ENCODE measurements around the gene GPR87. TPM values are rescaled to one million over a fixed set of nuclear protein-coding genes. Genes with fewer than 3 reads are reported as not detected.

Gene GPR87
- total RNA-seq, 1 donor from 2014 or later = 5.5 TPM

DNA sequence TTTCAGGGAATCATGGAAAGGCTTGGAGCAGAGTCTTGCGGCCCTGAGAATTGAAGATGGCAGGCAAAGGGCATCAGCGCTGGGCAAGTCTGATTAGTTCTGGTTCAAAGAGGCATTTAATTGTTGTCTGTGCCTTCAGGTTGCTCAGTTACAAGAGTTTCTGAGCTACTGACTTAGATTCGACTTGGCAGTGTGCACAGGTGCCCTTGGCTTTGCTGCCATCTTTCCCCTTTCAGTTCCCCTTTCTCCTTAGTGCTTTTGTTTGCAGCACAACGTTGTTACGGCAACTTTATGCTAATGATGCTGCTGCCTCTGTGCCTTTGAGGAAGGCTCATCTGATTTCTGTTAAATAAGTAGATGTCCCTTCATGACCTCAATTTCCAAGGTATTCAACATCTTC lies 50.8 kb downstream of the GPR87 start:
- Mint-ChIP-seq H3K27me3 (peaks cover 11% of the 10 kb centered on the region), H3K9me3 (no peaks in the 10 kb centered on the region), H3K4me1 (ENCODE audit: unreplicated experiment) (peaks cover 5% of the 10 kb centered on the region), H3K4me3 (no peak overlapping the region), H3K27ac (no peak overlapping the region), H3K36me3 (no peaks in the 10 kb centered on the region)
- TF ChIP-seq, protein P1, sequence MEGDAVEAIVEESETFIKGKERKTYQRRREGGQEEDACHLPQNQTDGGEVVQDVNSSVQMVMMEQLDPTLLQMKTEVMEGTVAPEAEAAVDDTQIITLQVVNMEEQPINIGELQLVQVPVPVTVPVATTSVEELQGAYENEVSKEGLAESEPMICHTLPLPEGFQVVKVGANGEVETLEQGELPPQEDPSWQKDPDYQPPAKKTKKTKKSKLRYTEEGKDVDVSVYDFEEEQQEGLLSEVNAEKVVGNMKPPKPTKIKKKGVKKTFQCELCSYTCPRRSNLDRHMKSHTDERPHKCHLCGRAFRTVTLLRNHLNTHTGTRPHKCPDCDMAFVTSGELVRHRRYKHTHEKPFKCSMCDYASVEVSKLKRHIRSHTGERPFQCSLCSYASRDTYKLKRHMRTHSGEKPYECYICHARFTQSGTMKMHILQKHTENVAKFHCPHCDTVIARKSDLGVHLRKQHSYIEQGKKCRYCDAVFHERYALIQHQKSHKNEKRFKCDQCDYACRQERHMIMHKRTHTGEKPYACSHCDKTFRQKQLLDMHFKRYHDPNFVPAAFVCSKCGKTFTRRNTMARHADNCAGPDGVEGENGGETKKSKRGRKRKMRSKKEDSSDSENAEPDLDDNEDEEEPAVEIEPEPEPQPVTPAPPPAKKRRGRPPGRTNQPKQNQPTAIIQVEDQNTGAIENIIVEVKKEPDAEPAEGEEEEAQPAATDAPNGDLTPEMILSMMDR (conservative IDR thresholded peaks at IDR 0.05) = no peak
- no peak for DNase-seq (ENCODE audit: extremely low spot score, unreplicated experiment)

DNA sequence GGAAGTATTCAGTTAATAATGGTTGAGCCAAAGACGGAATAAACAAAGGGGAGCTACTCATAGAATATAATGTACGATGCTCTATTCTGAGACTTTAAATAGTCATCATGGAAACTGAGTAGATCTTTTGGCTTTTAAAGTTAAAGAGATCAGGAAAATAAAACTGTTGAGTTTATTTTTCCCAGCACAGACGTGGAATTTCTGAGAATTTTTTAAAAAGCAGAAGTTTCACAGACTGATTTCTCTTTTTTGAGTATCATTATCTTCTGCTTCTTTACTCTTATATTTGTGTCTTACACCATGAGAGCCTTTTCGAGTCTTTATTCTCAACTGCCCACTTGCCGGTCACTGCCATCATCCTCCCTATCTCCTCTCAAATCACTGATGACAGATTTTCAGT lies 51.5 kb downstream of the GPR87 start:
- Mint-ChIP-seq H3K36me3 (no peaks in the 10 kb centered on the region), H3K27ac (no peak overlapping the region), H3K9me3 (no peaks in the 10 kb centered on the region), H3K27me3 (peaks cover 13% of the 10 kb centered on the region), H3K4me3 (no peak overlapping the region), H3K4me1 (ENCODE audit: unreplicated experiment) (peaks cover 5% of the 10 kb centered on the region)
- TF ChIP-seq, protein P1 (conservative IDR thresholded peaks at IDR 0.05) = no peak
- DNase-seq (ENCODE audit: extremely low spot score, unreplicated experiment) = no peak

DNA sequence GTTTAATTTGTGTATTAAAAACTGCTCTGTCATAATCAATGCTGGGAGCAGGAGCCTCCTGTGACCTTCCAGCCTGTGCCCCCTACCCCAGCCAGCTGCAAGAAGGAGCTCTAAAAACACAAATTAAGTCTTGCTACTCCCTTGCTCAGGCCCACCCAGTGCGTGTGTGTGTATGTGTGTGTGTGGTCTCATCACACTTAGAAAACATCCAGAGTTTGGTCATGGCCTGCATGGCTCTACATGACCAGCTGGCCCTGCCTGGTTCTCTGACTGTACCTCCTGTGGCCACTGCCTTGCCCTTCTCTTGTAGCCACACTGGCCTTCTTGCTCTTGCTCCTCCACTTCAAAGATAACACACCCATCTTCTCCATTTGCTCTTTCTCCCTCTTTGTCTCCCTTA lies 52.0 kb downstream of the GPR87 start:
- H3K9me3 Mint-ChIP-seq = no peaks in the 10 kb centered on the region
- DNase-seq (ENCODE audit: extremely low spot score, unreplicated experiment) = no peak
- peaks cover 5% of the 10 kb centered on the region for H3K4me1 Mint-ChIP-seq (ENCODE audit: unreplicated experiment)
- TF ChIP-seq, protein P1 (conservative IDR thresholded peaks at IDR 0.05) = no peak
- peaks cover 17% of the 10 kb centered on the region for H3K27me3 Mint-ChIP-seq
- no peak overlapping the region for H3K27ac Mint-ChIP-seq
- no peak overlapping the region for H3K4me3 Mint-ChIP-seq
- H3K36me3 Mint-ChIP-seq = no peaks in the 10 kb centered on the region

DNA sequence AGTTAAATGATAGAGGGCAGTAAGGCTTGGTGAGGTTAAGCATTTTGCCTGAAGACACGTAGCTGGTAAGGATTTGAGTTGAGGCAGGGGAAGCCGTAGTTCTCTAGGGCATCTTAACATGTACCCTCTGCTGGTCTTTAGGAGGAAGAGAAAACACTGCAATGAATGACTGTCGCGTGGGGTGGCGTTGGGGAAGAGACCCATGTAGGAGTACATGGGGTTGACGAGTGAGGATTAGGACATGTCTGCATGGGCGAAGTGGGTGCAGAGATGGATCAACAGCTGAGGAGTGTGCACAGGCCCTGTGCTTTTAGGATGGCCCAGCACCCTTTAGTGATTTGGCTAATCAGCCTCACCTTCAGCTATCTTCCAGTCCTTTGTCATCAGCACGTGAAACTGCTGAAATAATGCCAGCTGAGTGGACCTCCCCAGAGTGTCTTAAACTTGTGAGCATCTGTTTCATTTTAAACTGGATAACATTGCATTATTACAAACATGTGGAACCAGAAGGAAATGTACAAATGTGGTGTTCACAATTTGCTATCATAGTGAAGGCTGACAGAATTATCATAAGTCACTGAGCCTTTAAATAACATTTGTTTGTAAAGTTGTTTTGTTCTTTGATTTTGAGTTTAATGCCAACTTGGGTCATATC lies 53.6 kb downstream of the GPR87 start:
- Mint-ChIP-seq H3K27ac (no peak overlapping the region), H3K4me1 (ENCODE audit: unreplicated experiment) (peaks cover 5% of the 10 kb centered on the region), H3K4me3 (no peak overlapping the region), H3K9me3 (no peaks in the 10 kb centered on the region), H3K36me3 (no peaks in the 10 kb centered on the region), H3K27me3 (peaks cover 19% of the 10 kb centered on the region)
- no peak for DNase-seq (ENCODE audit: extremely low spot score, unreplicated experiment)
- TF ChIP-seq, protein P1 (conservative IDR thresholded peaks at IDR 0.05) = no peak

DNA sequence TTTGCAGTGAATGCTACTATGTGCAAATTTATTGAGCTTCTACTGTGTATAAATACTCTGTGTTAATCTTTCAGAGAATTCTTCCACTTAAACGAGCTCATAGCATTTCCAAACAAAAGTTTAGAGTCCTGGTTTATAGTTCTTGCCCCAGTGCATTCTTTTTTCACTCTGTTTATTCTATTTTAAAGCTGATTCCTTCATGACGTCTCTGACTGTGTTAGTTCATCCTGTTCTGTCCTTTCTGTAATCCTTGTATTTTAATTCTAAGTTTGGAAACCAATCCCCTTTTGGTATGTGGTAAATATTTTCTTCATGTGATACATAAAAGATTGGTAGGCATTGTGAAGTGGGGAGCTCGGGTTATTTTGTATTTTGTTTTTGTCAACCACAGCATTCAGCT lies 57.0 kb downstream of the GPR87 start:
- Mint-ChIP-seq H3K36me3 (no peaks in the 10 kb centered on the region), H3K9me3 (no peaks in the 10 kb centered on the region), H3K27ac (no peak overlapping the region)

More for the DNA sequence above, 57.0 kb downstream of the GPR87 start:
- no peak for DNase-seq (ENCODE audit: extremely low spot score, unreplicated experiment)
- peaks cover 27% of the 10 kb centered on the region for H3K27me3 Mint-ChIP-seq
- TF ChIP-seq, protein P1 (conservative IDR thresholded peaks at IDR 0.05) = no peak
- H3K4me1 Mint-ChIP-seq (ENCODE audit: unreplicated experiment) = peaks cover 4% of the 10 kb centered on the region
- no peak overlapping the region for H3K4me3 Mint-ChIP-seq

All from type B pancreatic cell (in vitro differentiated cells).